RWPE1 (cell line): ENCODE measurements around the gene SYTL4.

Source experiments
- CTCF ChIA-PET: fragments of 350-600 bp; sonication (Branson Sonifier 250); formaldehyde crosslinking; extraction: SDS; loops from one replicate; lab custom pipeline; 2021; lab: Yijun Ruan, JAX
- POLR2A ChIA-PET: fragments of 400-600 bp; formaldehyde crosslinking; extraction: SDS; loops from one replicate; lab custom pipeline; 2020; ENCODE audit warnings: antibody characterized with exemption; ENCODE audit not compliant: low non-redundant PET; lab: Yijun Ruan, JAX
- DNase-seq: peaks from one replicate; pipeline ENCODE4 v3.0.0; 2012; ENCODE audit warnings: low spot score
- H3K27ac ChIP-seq: fragments of 450-650 bp; 2 replicates; pipeline ENCODE4 v1.5.1; 2017
- TF ChIP-seq, protein P1 (sequence below): fragments of 450-650 bp; conservative IDR thresholded peaks from 2 replicates; pipeline ENCODE4 v1.5.1; 2017; ENCODE audit warnings: low read depth, mild to moderate bottlenecking

Gene SYTL4

DNA sequence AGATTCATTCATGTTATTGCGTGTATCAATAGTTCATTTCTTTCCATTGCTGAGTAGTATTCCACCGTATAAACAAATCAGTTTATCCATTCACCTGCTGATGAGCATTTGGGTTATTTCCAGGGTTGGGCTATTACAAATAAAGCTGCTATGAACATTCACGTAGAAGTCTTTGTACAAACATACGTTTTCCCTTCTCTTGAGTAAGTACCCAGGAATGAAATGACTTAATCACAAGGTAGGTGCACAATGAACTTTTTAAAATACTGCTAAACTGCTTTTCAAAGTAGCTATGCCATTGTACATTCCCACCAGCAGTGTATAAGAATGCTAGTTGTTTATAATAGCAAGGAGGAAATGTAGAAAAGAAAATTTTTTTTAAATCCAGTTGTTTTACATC, 35.9 kb downstream of the SYTL4 start:
- ChIA-PET POLR2A (no interaction called here), CTCF (interaction anchor here (1.6 kb wide), 2 partner anchors 10 to 73 kb away, joined by 3 to 9 read pairs; no protein-coding TSS in a partner anchor)
- TF ChIP-seq, protein P1, sequence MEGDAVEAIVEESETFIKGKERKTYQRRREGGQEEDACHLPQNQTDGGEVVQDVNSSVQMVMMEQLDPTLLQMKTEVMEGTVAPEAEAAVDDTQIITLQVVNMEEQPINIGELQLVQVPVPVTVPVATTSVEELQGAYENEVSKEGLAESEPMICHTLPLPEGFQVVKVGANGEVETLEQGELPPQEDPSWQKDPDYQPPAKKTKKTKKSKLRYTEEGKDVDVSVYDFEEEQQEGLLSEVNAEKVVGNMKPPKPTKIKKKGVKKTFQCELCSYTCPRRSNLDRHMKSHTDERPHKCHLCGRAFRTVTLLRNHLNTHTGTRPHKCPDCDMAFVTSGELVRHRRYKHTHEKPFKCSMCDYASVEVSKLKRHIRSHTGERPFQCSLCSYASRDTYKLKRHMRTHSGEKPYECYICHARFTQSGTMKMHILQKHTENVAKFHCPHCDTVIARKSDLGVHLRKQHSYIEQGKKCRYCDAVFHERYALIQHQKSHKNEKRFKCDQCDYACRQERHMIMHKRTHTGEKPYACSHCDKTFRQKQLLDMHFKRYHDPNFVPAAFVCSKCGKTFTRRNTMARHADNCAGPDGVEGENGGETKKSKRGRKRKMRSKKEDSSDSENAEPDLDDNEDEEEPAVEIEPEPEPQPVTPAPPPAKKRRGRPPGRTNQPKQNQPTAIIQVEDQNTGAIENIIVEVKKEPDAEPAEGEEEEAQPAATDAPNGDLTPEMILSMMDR, result no peak
- no peak for DNase-seq
- no peak overlapping the region for H3K27ac ChIP-seq

DNA sequence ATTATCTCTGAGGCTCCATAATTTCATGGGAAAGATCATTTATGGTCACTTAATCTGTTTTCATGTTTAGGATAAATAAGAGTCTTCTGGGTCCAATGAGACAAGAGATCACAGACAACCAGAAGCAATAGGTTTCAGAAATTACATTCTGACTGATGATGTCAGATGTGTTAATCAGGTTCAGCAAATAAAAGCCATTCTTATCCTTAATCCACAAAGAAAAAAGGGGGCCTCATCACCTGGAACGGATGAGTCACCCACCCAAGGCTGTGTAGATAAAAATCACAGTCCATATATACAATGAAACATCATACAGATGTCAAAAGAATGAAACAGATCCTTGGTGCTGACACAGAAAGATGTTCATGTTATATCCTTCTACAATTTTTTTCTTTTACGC, 36.6 kb downstream of the SYTL4 start:
- DNase-seq, result no peak
- TF ChIP-seq, protein P1, result no peak
- ChIA-PET POLR2A (no interaction called here), CTCF (interaction anchor here (1.6 kb wide), 1 partner anchor 9 kb away, joined by 9 read pairs; no protein-coding TSS in a partner anchor)
- no peak overlapping the region for H3K27ac ChIP-seq

DNA sequence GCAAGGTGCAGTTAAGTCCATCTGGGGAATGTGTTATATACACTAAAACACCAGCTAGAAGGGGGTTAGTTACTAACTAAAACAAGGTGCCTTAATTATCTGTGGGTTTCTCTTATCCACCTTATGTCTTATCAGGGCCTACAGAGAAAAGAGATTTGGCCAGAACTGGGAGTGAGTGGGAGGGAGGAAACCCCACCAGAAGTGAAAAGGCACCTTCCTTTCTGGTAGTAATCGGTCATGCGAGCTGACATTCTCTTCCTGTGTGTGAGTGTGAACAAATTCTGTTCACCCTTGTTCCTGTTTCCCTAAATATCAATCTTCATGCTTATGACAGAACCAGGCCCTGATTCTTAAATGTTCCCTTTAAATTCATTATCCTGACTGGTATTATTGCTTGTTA, 44.4 kb downstream of the SYTL4 start:
- ChIA-PET POLR2A (no interaction called here), CTCF (interaction anchor here (0.6 to 0.8 kb wide), 2 partner anchors 81 to 173 kb away, joined by 3 to 6 read pairs; no protein-coding TSS in a partner anchor)
- TF ChIP-seq, protein P1, result no peak
- H3K27ac ChIP-seq, result no peak overlapping the region
- no peak for DNase-seq

DNA sequence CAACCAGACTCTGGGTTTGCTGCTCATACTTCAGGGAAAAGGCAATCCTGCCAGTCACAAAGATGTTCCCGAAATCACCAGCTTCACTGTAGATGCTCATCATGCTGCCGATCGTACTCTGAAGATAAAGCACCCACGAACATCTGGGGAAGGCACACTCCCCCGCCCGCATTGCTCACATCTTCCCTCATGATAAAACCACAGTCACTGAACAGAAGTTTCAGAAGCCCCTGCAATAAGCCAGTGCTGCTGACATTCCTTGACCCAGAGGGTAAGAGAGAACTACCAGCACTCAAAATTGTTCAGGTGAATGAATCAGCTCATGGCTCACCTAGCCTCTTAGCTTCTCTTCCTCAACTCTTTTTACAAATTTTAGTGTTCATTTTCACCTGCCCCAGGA, 44.8 kb downstream of the SYTL4 start:
- TF ChIP-seq, protein P1, result no peak
- H3K27ac ChIP-seq, result no peak overlapping the region
- DNase-seq, result no peak
- ChIA-PET CTCF (interaction anchor here (0.6 to 0.8 kb wide), 2 partner anchors 81 to 173 kb away, joined by 3 to 6 read pairs; no protein-coding TSS in a partner anchor), POLR2A (no interaction called here)

DNA sequence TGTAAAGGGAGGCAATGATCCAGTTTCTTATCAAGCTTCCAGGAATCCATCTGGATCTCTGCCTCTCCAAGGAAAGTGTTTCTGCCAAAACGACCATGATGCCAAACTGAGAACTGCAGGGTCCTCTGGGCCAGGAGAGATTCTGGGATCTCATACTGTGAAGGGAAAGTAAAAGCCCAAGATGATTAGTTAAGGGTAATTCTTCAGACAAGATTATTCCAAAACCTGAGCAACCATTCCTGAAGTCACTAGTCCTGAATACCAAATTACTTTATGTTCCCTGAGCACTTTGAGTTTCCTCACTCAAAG, 46.0 kb downstream of the SYTL4 start:
- ChIA-PET POLR2A (no interaction called here), CTCF (interaction anchor here (0.6 to 1.5 kb wide), 4 partner anchors 10 to 83 kb away, joined by 3 to 9 read pairs (median 7); no protein-coding TSS in a partner anchor)
- DNase-seq, result no peak
- TF ChIP-seq, protein P1, result no peak
- no peak overlapping the region for H3K27ac ChIP-seq

DNA sequence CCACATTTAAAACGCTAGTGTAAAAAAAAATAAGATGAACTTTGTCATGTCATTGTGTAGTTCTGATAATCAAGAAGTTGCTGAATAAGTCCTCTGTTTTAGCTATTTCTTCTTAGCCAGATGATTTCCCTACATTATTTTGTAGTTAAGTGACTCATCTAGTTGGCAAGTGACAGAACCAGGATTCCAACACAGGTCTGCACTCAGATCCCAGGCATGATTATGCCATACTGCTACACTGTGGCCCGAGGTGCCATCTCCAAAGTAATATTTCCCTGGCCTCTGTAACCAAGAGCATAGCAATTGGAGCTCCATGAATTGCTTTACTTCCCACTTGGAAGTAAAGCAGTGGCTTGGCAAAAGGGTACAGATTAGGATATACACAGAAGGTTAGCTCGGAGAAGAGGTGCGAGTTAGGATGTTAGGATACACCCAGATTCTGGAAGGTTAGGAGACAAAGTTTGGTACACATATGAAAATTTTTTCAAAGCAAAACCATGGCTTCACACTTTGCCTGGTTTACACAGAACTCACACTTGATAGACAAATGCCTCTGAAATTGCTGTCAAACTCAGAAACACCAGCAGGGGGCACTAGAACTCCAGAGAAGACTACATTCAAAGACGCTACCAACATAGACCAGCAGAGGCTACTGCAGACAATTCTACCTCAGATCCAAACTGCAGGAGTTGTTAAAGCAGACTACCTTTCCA, 46.5 kb downstream of the SYTL4 start:
- peak; percentile 37 for DNase-seq
- ChIA-PET POLR2A (no interaction called here), CTCF (interaction anchor here (0.6 to 1.5 kb wide), 7 partner anchors 10 to 504 kb away, joined by 3 to 9 read pairs (median 3); no protein-coding TSS in a partner anchor)
- TF ChIP-seq, protein P1, result peak; percentile 42
- H3K27ac ChIP-seq, result no peak overlapping the region
